HG03520 (cell line): Measurements from ENCODE around the gene ZHX3.

ENCODE experiments used
- ATAC-seq: cut with Tn5 transposase; IDR thresholded peaks from one replicate; pipeline ENCODE4 v1.9.1; 2021; ENCODE audit warnings: mild to moderate bottlenecking, moderate library complexity; ENCODE audit not compliant: unreplicated experiment

The ZHX3 gene

GRCh38 chr20:41175201-41175651 lies 142.3 kb downstream of the ZHX3 start:
- no peak for ATAC-seq

DNA sequence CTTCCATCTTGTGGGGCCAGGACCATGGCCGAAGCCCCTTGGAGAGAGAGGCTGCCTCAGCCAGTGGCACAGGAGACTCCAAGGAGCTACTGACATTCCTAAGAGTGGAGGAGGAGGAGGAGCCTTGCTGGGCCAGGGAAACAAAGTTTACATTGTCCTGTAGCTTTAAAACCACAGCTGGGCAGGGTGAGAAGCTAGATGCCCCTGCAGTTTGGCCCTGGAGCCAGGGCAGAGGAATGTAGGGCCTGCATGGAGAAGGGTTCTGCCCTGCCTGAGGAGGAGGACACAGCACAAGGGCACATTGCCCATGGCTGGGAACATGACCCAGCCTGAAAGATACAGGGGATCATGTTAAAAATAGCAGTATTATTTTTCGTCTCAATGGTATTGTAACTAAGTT lies 142.7 kb downstream of the ZHX3 start:
- no peak for ATAC-seq

DNA sequence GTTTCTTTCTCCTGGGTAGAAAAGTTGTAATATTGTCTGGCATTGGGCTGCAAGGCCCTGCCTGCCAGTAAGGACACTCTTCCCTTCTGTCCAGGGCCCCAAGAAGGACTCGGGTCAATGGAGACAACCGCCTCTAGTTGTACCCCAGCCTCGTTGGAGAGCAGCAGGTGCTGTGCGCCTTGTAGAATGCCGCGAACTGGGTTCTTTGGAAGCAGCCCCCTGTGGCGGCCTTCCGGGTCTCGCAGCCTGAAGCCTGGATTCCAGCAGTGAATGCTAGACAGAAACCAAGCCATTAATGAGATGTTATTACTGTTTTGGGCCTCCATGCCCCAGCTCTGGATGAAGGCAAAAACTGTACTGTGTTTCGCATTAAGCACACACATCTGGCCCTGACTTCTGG lies 143.2 kb downstream of the ZHX3 start:
- no peak for ATAC-seq

DNA sequence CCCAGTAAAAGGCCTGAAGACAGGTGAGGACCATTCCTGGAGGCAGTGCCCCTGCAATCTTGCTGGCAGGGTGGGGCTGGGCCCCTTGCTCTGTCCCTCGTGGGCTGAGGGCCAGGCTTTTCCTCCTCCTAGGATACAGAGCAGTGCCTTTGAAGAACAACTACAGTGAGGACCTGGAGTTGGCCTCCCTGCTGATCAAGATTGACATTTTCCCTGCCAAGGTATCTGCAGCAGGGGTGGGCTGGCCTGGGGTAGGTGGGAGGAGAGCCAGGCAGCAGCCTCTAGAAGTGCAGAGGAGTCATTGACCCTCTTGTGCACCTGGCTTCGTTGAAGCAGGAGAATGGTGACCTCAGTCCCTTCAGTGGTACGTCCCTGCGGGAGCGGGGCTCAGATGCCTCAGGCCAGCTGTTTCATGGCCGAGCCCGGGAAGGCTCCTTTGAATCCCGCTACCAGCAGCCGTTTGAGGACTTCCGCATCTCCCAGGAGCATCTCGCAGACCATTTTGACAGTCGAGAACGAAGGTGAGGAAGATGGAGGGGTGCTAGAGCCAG lies 143.7 kb downstream of the ZHX3 start:
- ATAC-seq, result no peak

DNA sequence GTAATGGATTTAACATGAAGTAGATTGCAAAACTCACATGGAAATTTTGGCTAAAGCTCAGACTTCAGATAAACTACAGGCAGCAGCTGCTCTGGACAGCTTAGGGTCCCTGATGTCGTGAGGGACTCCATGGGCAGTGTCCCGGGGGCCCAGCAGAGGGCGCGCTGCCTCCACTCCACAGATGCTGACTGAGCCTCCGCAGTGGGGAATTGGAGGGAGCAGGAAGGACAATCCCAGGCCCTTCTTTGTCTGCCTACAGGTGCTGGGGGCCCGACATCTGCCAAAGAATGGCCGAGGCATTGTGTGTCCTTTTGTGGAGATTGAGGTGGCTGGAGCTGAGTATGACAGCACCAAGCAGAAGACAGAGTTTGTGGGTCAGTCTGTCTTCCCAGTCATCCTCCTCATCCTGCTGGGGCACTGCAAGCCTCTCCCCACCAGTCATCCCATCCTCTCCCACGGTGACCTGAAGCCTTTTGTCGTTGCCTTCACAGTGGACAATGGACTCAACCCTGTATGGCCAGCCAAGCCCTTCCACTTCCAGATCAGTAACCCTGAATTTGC lies 144.3 kb downstream of the ZHX3 start:
- peak; percentile 44 for ATAC-seq

DNA sequence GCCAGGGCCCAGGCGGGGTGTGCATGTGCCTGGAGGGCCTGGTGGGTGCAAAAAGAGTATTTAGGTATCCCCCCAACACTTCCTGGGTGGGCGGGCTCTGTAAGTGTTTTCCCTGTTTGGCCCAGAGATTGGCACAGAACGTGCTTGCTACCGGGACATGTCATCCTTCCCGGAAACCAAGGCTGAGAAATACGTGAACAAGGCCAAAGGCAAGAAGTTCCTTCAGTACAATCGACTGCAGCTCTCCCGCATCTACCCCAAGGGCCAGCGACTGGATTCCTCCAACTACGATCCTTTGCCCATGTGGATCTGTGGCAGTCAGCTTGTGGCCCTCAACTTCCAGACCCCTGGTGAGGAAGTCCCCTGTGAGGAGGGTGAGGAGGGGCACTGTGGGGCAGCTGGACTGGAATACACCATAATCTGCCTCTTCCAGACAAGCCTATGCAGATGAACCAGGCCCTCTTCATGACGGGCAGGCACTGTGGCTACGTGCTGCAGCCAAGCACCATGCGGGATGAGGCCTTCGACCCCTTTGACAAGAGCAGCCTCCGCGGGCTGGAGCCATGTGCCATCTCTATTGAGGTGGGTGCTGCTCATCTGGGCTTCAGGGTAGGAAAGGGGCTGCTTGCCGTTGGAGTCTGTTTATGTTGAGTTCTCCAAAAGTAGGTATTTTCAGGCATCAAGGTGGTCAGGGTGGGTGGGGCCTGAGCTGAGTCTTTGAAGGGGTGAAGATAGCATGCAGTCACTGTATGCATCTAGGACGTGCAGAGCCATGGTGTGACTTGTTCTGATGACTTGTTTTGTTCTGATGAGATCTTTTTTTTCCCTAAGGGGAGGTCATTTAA lies 145.0 kb downstream of the ZHX3 start:
- ATAC-seq, result no peak

DNA sequence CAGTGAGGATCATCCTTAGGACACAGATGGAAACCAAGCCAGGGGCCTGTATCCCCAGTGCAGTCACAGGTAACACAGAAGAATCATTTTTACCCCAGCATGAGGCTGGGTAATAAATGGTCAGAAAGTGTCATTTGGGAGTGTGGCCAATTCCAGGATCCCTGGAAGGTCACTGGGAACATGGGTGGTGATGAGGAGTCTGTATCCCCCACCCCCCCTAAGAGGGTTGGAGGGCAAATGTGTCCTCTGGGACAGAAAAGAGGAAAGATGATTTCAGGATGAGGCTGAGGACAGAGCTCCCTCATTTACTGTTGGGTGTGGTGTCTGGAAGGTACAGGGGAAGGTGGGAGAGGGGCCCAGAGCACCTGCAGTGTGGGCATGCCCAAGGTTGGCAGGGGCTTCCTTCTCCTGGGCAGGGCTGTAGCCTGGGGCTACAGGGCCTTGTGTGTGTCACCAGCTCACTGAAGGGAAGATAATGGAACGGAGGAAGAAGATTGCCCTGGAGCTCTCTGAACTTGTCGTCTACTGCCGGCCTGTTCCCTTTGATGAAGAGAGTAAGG lies 145.7 kb downstream of the ZHX3 start:
- ATAC-seq, result no peak

DNA sequence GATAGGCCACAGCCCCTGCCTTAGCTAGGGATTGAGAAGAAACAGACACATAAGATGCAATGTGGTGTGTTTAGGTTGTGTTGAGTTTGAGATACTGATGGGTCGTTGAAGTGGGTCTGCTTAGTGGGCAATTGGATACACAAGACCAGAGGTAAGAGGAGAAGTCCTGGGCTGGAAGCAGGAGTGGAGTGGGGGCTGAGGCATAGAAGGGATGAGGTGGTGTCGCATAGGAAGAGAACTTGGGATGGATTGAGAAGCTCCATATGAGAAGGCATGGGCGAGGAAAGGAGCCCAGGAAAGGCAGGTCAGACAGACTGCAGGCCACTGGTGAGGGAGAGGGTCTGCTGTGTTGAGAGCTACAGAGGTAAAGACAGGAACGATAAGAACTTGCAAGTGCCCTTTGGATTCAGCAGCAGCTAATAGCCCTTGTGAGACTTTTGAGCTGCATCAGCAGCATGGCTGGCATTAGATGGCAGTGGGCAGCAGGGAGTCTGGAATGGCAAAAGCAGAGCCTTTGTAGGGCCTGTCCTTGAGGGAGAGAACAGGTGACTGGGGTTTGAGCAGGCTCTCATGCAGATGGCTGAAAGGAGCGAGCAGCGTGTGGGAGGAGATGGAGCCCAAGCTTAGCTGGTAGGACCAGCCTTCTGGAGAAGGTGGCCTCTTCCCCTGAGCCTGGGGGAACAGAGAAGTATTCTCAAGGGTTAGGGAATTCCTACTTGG lies 147.0 kb downstream of the ZHX3 start:
- ATAC-seq, result no peak

- no peak for ATAC-seq
Measured at GRCh38 chr20:41169791-41170351, 147.7 kb downstream of the ZHX3 start.

DNA sequence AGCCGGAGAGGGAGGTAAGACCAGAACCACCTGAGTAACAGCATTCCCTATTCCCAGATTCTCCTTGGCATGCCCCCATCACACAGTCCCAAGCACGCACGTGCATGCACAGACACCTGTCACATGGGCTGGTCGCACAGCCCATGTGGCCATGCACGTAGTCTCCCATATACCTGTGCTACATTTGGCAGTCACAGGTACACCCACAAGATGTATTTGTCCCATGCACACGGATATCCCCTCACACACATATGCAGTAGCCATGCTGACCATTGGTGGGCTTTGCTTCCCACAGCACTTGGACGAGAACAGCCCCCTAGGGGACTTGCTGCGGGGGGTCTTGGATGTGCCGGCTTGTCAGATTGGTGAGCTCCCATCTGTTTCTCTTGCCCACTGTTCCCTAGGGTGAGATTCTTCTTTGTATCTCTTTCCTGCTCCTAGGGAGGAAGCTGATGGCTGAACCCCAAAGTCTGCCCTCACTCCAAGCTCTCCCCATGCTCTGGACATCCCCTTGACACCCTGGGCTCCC lies 148.3 kb downstream of the ZHX3 start:
- ATAC-seq, result no peak

- ATAC-seq, result no peak
Measured at GRCh38 chr20:41168281-41169161, 149.0 kb downstream of the ZHX3 start.

DNA sequence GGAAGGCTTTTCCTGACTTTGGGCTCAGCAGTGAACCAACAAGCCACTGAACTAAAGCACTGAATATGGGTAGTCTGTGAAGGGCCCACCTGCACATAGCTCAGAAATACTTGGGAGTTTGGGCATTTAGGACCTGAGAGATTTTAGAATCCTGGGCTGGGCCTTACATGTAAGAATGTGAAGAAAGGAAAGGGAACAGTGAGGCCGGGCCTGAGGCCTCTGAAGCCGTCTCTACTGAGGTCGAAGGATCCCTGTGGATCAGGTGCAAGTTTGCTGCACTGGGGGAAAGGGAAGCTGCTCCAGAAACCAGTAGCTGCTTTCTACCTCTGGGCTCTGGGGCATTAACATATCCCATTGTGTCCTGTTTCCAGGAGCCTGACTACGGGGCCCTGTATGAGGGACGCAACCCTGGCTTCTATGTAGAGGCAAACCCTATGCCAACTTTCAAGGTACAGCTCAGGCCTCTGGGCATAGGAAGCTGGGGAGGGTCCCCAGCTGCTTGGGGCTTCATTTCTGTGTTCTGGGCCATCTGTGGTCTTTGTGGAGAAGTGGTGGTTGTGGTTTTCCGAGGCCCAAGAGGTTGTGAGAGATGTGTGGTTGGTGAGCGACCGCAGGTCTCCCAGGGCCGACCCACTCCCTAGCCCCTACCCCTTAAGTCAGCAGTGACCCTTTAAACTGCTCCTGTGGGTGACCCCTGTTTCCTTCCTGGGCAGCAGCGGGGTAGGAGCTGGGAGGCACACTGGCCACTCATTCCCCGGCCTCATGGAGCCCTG lies 149.9 kb downstream of the ZHX3 start:
- no peak for ATAC-seq

- ATAC-seq, result no peak
Measured at GRCh38 chr20:41167118-41167470, 150.4 kb downstream of the ZHX3 start.

GRCh38 chr20:41166201-41167117 lies 151.1 kb downstream of the ZHX3 start:
- ATAC-seq, result no peak

DNA sequence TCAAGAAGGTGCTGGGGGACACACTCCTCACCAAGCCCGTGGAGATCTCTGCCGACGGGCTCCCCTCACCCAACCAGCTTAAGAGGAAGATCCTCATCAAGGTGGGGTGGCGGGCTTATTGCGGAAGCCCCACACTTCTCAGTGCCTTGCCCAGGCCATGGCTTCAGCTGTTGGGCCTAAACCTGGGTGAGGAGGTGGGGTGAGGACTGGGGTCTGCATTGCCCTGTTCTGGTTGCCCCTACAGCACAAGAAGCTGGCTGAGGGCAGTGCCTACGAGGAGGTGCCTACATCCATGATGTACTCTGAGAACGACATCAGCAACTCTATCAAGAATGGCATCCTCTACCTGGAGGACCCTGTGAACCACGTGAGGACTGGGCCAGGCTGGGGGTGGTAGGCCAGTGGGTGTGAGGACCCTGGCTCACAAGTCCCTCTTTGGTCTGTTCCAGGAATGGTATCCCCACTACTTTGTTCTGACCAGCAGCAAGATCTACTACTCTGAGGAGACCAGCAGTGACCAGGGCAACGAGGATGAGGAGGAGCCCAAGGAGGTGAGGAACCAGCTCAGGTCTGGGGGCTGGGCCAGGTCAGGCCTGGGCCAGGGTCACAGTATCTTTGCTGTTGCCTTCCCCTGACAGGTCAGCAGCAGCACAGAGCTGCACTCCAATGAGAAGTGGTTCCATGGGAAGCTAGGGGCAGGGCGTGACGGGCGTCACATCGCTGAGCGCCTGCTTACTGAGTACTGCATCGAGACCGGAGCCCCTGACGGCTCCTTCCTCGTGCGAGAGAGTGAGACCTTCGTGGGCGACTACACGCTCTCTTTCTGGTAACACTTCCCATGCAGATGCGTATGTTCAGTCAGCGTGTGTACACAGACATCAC lies 152.3 kb downstream of the ZHX3 start:
- no peak for ATAC-seq

GRCh38 chr20:41163821-41164220 lies 153.7 kb downstream of the ZHX3 start:
- no peak for ATAC-seq

DNA sequence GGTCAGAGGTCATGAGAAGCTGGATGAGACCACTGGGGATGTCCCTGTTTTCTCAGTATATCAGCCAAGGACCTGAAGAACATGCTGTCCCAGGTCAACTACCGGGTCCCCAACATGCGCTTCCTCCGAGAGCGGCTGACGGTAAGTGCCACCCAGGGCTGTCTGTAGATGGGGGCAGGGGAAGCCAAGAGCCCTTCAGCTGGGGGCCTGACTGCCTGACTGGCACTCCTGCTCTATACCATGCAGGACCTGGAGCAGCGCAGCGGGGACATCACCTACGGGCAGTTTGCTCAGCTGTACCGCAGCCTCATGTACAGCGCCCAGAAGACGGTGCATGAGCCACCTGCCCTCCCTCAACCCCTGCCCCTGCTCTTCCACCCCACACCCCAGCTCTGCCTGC lies 155.1 kb downstream of the ZHX3 start:
- no peak for ATAC-seq
